Osteoblast (primary cell): ENCODE results near the gene TRMT112. TPM values are rescaled to one million over a fixed set of nuclear protein-coding genes. Genes with fewer than 3 reads are reported as not detected.

Source experiments
- DNase-seq: peaks from one replicate; pipeline ENCODE4 v3.0.0; 2011; ENCODE audit warnings: low spot score, mixed read lengths; ENCODE audit not compliant: insufficient read length; ENCODE audit errors: missing footprints
- H2AFZ ChIP-seq: 2 replicates; pipeline ENCODE4 v1.6.0; 2011; ENCODE audit warnings: mild to moderate bottlenecking, low read length
- H3K27ac ChIP-seq: 2 replicates; pipeline ENCODE4 v1.5.1; 2011; ENCODE audit warnings: mild to moderate bottlenecking, low read depth, low read length, moderate library complexity
- H3K27me3 ChIP-seq: 2 replicates; pipeline ENCODE4 v1.6.0; 2012; ENCODE audit warnings: mild to moderate bottlenecking, control low read depth, inconsistent platforms, low read length, moderate library complexity; ENCODE audit not compliant: insufficient read depth
- H3K36me3 ChIP-seq: 2 replicates; pipeline ENCODE4 v1.5.1; 2011; ENCODE audit warnings: mild to moderate bottlenecking, low read length, control low read depth, moderate library complexity; ENCODE audit not compliant: insufficient read depth
- H3K4me1 ChIP-seq: 2 replicates; pipeline ENCODE4 v1.5.1; 2011; ENCODE audit warnings: mild to moderate bottlenecking, low read length, control low read depth, moderate library complexity; ENCODE audit not compliant: insufficient read depth
- H3K4me2 ChIP-seq: 2 replicates; pipeline ENCODE4 v1.6.0; 2011; ENCODE audit warnings: mild to moderate bottlenecking, low read length; ENCODE audit not compliant: insufficient read depth
- H3K4me3 ChIP-seq: fragments of 200-600 bp; sonication (generic); 3 replicates; pipeline ENCODE4 v1.5.1; 2012; ENCODE audit warnings: mild to moderate bottlenecking, low read length, inconsistent platforms; ENCODE audit not compliant: insufficient read depth
- H3K79me2 ChIP-seq: 2 replicates; pipeline ENCODE4 v1.6.0; 2012; ENCODE audit warnings: mild to moderate bottlenecking, low read length, control low read depth, inconsistent platforms; ENCODE audit not compliant: insufficient read depth
- H3K9me3 ChIP-seq: 2 replicates; pipeline ENCODE4 v1.5.1; 2011; ENCODE audit warnings: low read depth, low read length, control low read depth
- H4K20me1 ChIP-seq: 2 replicates; pipeline ENCODE4 v1.6.0; 2012; ENCODE audit warnings: mild to moderate bottlenecking, low read length, control low read depth; ENCODE audit not compliant: insufficient read depth
- total RNA-seq: library from RNA; depleted of rRNA; stranded (reverse); fragments of >200 nt; gene quantifications from 2 replicates; pipeline ENCODE4 v1.2.3, GENCODE V29; 2012
- TF ChIP-seq, protein P1 (sequence below): IDR thresholded peaks from 2 replicates; pipeline ENCODE4 v1.5.1; 2011; ENCODE audit warnings: mild to moderate bottlenecking, low read depth, low read length, moderate library complexity; ENCODE audit errors: extremely low read depth

Gene TRMT112
- total RNA-seq, 1 donor: 123 TPM

DNA sequence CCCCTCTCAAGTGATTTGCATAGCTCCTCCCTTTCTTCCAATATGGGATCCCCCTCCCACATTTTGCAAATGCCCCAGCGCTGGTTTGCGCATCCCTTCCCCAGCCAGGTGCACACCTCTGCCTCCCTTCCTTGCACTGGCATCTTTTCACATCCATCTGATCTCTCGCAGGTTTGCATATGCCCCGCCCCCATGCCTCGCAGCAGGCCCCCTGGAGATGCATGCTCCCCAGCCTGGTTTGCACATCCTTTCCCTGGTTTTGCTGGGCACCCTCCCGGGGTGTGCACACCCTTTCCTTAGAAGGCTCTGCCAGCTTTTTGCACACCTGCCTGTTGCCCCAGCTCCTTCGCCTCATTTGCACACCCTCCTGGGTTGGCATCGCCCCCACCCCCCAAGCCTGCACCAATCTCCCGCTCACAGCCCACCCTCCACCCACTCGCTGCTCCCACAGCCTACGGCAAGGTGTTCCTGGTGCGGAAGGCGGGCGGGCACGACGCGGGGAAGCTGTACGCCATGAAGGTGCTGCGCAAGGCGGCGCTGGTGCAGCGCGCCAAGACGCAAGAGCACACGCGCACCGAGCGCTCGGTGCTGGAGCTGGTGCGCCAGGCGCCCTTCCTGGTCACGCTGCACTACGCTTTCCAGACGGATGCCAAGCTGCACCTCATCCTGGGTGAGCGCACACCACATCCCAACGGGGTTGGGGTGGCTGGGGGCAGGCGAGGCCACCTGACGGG lies 42.5 kb upstream of the TRMT112 start:
- Histone ChIP-seq H3K79me2 (peaks cover 16% of the 10 kb centered on the region), H2AFZ (no peak overlapping the region), H3K4me1 (peaks cover 27% of the 10 kb centered on the region), H3K27me3 (no peaks in the 10 kb centered on the region), H3K4me2 (peak overlapping the region; percentile 94), H3K9me3 (no peaks in the 10 kb centered on the region), H3K27ac (peak overlapping the region; percentile 66), H4K20me1 (peaks cover 5% of the 10 kb centered on the region), H3K36me3 (peaks cover 32% of the 10 kb centered on the region), H3K4me3 (peak overlapping the region; percentile 94)
- no peak for DNase-seq
- TF ChIP-seq, protein P1, sequence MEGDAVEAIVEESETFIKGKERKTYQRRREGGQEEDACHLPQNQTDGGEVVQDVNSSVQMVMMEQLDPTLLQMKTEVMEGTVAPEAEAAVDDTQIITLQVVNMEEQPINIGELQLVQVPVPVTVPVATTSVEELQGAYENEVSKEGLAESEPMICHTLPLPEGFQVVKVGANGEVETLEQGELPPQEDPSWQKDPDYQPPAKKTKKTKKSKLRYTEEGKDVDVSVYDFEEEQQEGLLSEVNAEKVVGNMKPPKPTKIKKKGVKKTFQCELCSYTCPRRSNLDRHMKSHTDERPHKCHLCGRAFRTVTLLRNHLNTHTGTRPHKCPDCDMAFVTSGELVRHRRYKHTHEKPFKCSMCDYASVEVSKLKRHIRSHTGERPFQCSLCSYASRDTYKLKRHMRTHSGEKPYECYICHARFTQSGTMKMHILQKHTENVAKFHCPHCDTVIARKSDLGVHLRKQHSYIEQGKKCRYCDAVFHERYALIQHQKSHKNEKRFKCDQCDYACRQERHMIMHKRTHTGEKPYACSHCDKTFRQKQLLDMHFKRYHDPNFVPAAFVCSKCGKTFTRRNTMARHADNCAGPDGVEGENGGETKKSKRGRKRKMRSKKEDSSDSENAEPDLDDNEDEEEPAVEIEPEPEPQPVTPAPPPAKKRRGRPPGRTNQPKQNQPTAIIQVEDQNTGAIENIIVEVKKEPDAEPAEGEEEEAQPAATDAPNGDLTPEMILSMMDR: no peak

GRCh38 chr11:64358907-64359711 lies 41.8 kb upstream of the TRMT112 start, which contains the start of gene RPS6KA4:
TSS of gene RPS6KA4 (plus strand) at chr11:64359162. CDS start at chr11:64359236, 74 bp downstream.
- Histone ChIP-seq H3K9me3 (no peaks in the 10 kb centered on the region), H2AFZ (peak within 1 kb of the TSS; percentile 91), H3K27ac (peak within 1 kb of the TSS; percentile 76), H4K20me1 (peaks cover 5% of the 10 kb centered on the region), H3K4me2 (peak within 1 kb of the TSS; percentile 94), H3K36me3 (peaks cover 26% of the 10 kb centered on the region), H3K4me1 (peaks cover 27% of the 10 kb centered on the region), H3K27me3 (no peaks in the 10 kb centered on the region), H3K79me2 (peaks cover 16% of the 10 kb centered on the region), H3K4me3 (peak within 1 kb of the TSS; percentile 94)
- TF ChIP-seq, protein P1: no peak
- peak; percentile 100 for DNase-seq

DNA sequence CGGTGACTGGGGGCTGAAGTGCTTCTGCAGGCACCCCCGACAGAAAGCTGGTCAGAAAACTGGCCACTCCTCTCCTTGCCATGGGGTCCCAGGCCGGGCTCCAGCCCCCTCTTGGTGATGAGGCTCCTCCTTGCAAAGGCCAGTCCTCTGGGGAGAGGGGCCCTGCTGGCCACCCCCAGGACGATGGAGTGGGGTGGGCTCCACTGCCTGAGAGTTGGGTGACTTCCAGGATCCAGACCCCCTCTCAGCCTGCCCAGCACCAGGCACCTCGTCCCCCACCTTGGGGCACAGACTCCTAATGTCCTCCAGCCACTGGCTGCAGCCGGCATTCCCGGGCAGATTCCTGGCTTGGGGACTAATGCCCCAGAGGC lies 41.2 kb upstream of the TRMT112 start:
- Histone ChIP-seq H3K9me3 (no peaks in the 10 kb centered on the region), H3K36me3 (peaks cover 20% of the 10 kb centered on the region), H3K4me1 (peaks cover 27% of the 10 kb centered on the region), H2AFZ (peak overlapping the region; percentile 85), H3K4me2 (peak overlapping the region; percentile 94), H3K79me2 (peaks cover 16% of the 10 kb centered on the region), H3K4me3 (peak overlapping the region; percentile 94), H4K20me1 (peaks cover 5% of the 10 kb centered on the region), H3K27me3 (no peaks in the 10 kb centered on the region), H3K27ac (peak overlapping the region; percentile 76)
- TF ChIP-seq, protein P1: no peak
- DNase-seq: no peak
